NCI-H2227 treated with DMSO at 0.1 percent for 48 hours (cell line): ENCODE results near the gene EPHA4.

Source experiments
- DNase-seq: peaks from one replicate; lab custom pipeline; 2025; lab: John Stamatoyannopoulos, UW

EPHA4 gene

DNA sequence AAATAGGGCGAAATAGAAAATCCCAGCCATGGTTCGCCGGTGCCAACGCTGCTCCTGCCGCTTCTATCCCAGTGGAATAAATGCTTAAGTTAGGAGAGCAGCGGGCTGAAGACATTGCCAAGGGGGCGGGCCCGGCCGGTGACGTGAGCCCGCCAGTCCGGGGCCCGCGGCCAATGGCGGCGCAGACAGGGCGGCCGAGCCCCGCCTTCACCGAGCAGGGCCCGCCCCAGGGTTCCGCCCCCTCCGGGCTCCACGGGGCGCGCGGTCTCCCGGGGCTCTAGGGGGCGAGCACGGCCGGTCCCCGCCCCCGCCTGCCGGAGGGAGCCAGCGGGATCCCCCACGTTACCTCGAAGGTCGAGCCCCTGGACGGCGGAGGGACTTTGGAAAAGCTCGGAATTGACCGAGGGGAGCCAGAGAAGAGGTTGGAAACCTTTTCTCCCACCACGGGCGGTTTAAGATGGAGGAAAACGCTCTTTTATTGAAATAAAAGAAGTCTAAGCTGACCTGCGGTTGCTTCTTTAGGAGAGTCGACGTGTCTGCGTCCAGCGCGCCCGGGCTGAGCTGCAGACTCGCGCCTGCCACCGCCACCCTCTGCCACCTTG lies at the start of gene EPHA4:
EPHA4 (minus strand) TSS at position 86 of the 602 bp plus-strand sequence; CDS start at position 30, 56 bp downstream.
- peak; percentile 88 for DNase-seq

DNA sequence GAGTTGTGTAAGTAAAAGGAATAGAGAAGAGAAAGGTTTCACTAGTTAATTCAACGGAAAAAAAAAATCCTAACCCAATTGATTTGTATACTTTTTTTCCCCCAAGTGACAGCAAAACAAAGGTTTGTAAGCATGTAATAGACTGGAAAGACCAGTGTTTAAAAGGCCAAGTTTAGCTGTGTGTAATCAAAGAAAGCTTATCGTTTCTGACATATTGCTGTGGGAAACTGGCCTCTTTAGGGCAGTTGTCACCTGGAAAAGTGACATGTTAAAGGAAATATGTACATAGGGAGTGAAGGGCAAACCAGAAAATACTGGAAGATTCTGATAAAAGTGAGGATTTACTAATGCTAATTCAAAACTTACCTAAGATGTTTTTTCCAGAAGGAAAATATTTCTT lies 45.9 kb upstream of the EPHA4 start:
- DNase-seq = no peak

DNA sequence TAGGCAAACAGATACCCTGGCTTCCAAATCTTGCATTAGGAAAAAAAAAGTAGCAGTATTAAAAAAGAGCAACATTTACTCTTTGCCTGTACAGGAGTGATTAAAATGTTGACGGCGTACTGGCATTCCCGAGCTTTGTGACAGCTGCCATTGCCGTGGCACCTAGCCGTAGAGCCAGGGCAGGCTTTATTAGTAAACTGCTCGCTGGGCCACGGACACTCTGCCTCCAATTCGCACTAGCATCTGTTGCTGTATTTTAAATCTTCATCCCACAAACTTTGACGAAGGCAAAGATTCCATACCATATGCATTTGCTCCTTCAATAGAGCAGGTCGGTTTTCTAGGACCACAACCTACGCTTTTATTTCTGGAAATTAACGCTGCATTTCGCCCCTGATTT lies 44.5 kb upstream of the EPHA4 start:
- DNase-seq = no peak

DNA sequence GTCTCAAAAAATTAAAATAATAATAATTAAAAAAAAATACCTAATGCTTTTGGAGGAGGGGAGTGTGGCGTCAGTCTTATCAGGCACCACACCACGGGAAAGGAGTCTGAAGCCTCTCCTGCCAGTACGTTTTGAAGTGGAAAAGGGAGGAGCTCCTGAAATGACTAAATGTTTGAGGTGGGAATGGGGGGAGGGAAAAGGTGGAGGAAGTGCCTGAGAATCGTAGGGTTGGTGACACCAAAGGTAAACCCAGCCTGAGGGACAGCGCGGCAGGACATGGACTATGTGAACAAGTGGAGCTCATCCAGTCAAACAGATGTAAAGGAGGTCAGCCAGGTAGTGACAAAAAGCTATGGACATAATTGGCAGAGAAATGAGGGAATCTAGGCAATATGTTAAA lies 42.2 kb upstream of the EPHA4 start:
- no peak for DNase-seq

DNA sequence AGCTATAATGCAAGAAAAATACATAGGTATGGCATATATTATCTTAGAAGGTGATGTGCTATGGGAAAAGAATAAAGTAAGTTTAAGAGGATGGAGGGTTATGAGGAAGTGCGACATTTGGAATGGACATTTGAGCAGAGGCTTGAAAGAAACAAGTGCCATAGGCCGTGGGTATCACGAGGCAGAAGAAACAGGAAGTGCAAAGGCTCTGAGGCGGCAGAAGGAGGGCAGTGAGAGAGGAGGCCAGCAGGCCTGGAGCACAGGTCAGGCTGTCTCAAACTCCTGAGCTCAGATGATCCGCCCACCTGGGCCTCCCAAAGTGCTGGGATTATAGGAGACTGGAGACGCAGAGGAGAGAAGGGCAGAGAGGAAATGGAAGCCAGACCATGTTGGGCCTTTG lies 40.7 kb upstream of the EPHA4 start:
- DNase-seq = no peak

DNA sequence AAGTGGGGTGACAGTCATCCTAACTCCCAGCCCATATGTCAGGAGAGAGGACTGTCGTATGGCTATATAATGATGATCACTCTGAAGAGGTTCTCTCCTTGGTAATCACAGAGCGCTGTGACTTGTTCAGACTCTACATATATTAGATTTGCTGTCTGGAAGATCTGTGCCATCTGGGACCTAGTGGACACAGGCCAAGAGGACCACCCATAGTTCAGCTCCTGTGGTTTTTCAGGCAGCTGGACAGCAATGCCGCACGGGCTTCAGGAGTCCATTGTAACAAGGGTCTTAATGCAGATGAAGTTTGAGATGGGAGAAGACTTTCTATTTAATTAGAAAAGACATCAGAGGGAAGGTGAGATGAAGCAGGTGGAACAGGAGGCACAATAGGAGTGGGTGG lies 40.1 kb upstream of the EPHA4 start:
- DNase-seq = peak; percentile 42

DNA sequence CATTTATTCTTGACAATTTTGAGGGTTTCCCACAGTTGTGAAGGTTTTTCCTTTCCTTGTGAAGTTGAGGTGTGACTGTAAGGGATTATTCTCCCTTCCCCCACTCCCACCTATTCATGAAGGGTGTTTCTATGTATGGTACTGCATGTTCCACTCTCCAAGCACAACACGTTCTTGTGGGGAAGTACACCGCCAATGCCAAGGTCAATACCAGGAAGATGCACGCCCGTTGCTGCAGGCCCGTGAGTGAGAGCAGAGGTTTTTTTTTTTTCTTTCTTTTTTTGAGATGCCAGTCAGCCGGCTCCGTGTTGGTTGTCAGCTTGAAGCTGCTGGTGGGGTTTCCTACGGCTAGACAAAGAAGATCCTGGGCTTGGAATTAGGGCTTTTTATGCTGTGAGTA lies 38.6 kb upstream of the EPHA4 start:
- DNase-seq = no peak

DNA sequence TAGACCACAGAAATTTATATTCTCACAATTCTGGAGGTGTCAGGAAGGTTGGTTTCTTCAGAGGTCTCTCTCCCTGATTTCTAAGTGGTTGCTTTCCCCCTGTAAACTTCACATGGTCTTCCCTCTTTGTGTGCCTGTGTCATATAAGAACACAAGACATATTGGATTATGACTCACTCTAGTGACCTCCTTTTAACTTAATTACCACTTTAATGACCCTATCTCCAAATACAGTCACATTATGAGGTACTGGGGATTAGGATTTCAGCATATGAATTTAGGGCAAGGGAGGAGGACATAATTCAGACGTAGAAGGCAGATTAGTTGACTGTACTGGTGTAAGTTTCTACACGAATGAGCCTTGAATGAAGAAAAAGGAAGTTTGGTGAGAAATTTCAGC lies 38.2 kb upstream of the EPHA4 start:
- no peak for DNase-seq

DNA sequence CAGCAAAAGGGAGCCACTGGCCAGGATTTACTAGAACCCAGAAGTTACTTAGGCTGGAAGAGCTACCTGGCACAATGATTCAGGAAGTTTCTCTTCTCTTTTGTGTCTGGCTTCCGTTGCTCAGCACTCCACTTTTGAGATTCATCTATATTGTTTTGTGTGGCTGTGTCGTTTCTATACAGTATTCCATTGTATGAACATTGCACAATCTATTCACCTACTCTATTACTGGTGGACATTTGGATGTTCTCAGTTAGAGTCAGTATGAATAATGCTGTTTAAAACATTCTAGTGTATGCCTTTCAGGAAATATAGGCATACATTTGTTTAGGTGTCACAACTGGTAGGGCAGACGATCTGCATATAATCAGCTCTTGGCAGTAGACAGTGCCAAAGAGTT lies 36.3 kb upstream of the EPHA4 start:
- DNase-seq = no peak

DNA sequence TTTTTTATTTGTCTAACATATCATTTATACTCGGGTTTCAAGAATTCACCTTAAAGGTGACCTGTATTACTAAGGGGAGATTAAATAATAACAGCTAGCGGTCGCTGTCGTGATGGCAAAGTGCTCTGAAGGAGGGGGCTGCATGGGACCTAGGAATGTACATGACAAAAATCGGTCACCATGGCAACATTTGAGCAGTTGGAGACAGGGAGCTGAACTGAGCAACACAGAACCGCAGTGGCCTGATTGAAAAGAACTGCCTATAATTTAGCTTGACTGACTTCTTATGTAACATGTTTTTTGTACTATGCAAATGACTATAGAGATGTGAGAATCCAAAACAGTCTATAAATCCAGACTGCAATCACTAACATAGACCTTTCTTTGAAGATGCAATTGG lies 34.3 kb upstream of the EPHA4 start:
- DNase-seq = peak; percentile 15

DNA sequence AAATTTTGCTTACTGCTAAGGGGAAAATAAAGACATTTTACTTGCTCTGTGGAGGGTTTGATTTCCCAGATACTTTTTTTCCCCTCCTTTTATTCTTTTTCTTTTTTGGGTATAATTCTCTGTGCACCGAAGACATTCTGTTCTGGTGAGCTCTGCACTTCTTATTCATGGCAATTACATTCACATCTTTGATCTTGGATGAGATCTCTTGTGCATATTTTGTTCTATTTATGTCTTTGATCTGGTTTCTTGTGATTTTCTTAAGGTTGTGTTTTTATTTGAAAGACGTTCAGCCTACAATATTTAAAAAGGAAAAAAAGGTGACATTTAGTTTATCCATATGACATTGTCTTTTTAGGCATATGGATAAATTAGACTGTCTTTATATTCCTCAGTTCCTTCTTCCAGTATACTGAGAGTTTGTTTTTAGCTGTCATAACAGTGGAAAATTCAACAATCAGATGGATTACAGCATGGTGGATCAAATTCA lies 33.7 kb upstream of the EPHA4 start:
- no peak for DNase-seq

DNA sequence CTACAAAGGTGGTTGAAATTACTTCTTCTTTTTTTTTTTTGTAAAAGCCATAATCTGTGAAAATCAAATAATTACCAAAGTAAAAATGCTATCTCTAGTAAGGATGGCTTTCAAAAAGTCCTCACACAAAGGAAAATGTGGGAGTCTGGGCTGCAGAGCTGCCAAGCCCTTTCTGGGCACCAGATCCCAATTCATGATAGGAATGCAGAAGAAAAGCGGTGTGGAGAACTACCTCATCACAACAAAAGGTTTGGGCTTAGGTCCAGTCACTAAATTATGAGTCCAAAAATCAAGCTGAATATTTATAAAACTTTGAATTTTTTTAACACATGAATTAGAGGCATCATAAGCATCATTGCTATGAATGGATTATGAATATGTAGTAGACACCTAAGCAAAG lies 30.8 kb upstream of the EPHA4 start:
- no peak for DNase-seq

DNA sequence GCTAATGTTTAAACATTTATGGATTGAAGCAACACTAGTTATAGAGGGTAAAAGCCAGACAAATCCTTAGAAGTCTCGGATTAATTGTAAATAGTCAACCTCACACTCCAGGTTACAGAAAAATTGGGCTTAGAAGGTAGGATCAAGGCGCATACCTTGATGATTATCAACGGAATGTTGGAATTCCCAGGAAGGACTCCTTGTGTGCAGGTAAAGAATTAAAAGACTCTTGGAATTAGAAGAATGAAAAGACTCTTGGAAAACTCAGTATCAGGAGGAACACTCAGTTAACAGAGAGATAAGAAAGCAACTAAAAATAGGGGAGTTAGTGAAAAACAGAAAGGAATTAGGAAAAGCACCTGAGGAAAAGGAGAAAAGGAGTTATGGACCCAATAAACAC lies 29.3 kb upstream of the EPHA4 start:
- DNase-seq = no peak

DNA sequence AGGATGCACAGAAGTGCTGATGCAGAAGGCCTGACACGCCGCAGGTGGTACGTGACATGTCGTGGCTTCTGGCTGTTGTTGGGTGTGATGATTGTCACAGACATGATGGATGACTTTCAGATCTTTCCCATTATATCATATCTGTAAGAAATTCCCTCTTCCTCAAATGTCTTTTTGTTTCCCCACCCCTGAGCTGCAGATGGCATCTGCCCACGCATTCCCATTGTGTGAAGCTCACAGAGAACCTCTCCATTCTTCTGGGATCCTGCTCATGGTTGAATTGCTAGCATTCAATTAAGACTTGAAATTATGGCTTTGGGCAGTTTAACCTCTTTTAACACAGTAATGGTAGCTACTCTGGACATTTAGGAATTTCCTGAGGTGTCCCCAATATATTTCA lies 28.3 kb upstream of the EPHA4 start:
- no peak for DNase-seq

DNA sequence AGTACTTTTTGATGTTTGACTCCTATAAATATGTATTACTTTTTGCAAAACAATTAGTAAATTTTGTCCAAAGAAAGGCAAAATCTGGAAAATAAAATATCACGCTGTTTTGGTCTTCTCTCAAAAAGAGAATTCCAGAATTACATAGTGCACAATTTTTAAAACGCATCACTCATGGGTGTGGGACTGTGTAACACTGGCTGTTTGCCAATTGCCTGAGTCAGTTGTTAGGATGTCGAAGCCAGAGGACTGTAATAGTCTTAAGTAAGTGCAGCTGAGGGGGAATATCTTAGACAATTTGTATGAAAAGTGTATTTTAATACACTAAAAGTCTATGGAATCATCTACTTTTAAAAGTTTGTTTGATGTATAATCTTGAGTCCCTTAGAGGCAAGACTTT lies 24.1 kb upstream of the EPHA4 start:
- no peak for DNase-seq

DNA sequence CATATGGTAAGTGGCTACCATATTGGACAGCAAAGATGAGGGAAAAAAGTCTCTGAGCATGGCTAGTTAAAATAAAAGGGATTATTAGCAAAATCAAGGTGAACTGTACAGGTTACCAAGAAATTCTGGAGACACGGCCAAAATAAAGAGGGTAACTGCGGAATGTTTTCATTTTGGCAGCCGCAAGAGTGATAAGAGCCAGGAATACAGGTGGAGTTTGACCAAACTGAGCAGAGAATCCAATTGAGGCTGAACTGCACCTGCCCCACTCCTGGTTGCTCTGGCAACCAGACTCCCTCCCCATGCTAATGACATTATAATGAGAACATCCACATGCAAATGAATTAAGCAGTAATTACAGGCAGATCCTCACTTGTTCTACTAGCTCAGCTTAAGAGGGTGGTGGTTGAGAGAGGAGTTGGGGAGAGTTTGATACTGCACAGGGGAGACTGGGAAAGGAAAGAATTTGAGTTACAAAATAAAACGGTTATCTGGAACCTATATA lies 18.8 kb upstream of the EPHA4 start:
- no peak for DNase-seq

DNA sequence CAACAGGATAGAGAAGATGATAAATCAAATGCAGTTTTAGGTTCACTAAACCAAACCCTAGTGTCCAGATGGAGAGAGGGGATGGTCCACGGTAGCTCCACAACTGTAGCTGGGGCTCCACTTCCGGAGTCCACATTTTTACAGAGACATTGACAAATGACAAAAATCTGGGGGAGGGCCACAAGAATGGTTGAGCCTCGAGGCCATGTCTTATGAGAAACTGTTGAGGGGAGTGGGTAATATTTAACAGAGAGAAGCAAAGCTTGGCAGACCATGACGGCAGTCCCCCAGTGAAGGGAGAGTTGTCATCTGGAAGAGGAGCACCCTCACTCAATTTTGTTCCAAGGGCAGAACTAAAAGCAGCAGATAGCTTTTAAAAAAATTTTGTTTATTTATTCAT lies 17.6 kb upstream of the EPHA4 start:
- DNase-seq = no peak

DNA sequence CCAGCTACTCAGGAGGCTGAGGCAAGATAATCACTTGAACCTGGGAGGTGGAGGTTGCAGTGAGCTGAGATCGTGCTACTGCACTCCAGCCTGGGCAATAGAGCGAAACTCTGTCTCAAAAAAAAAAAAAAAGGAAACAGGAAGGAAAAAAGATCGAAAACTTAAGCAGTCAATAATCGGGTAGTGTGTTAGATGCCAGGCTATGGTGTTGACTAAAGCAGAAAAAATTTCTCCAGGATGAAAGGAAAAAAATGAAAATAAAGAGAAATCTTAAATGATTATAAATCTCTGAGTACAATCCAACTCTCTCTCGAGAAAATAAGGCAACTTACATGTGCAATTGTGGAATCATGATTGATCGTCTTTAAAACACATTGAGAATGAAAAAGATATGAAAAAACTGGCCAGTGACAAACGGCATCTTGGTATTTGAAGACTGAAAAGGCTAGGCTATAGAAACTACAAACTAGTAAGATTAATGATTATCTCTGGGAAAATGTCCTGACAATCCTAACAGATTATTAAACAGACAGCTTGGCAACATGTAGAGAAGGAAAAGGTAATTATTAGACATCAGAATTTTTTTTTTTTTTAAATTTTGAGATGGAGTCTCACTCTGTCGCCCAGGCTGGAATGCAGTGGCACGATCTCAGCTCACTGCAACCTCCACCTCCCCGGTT lies 16.3 kb upstream of the EPHA4 start:
- no peak for DNase-seq

DNA sequence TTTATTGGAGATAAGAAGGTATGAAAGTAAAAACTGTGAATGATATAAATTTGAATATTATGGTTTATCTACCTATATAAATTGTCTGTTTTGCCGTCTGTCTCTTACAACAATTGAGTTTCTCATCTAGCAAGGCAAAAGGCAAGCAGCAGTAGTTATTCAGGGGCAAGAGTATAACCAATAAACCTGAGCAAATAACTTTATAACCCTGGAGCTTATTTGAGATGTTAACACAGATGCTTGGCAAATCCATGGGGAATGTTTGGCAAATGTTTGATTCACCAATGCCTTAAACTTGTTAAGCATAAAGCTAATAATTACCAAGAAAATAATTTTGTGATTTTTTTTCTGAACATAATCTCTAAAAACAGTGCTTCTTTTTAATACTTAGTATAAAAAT lies 9.9 kb upstream of the EPHA4 start:
- no peak for DNase-seq

DNA sequence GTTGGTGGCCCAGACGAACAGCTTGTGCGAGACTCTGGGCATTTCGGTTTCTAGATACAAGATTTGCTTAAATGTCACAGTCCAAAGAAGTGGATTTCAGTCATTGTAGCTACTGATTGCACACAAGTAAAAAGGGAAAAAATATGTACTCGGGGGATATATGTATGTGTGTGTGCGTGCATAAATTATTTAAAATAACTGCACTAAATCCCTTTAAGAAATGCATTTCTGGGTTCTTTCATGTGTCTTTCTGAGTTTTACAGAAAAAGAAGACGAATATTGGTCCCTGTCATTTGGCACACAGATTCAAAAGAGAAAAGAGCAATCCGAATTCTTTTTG lies 2.1 kb upstream of the EPHA4 start:
- DNase-seq = no peak

DNA sequence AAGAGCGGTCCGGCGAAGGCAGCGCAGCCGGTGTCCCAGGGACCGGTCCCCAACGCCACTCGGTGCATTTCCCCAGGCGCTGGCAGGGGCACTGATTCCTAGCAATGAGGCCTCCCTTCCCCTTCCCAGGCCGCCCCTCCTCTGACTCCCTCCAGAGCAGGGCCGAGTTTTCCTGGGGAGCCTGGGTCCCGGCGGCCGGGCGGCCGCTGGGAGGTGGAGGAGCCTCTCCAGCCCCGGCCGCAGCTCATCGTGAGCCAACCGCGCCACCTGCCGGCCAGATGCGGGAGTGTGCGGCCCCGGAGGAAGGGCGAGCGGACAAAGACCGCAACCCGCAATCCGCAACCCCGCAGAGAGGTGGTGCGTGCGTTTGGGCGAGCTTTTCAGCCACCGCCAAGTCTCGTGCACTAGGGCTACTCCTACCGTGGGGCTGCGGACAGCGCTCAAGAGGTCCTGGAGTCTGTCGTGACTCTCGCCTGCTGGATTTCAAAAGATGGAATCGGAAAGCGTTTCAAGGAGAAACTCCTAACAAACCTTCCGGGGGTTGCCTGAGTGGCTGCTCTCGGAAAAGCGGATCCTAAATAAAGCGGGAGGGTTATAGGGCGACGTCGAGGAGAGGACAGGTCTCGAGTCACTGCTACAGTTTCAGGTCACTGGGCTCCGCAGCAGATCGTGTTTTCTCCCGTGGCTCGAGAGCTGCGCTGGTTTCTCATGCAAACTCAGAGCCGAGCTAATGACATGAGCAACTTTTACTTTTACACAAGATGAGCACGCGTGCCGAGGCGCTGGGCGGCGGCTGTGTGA lies 1.5 kb upstream of the EPHA4 start:
- peak; percentile 87 for DNase-seq

DNA sequence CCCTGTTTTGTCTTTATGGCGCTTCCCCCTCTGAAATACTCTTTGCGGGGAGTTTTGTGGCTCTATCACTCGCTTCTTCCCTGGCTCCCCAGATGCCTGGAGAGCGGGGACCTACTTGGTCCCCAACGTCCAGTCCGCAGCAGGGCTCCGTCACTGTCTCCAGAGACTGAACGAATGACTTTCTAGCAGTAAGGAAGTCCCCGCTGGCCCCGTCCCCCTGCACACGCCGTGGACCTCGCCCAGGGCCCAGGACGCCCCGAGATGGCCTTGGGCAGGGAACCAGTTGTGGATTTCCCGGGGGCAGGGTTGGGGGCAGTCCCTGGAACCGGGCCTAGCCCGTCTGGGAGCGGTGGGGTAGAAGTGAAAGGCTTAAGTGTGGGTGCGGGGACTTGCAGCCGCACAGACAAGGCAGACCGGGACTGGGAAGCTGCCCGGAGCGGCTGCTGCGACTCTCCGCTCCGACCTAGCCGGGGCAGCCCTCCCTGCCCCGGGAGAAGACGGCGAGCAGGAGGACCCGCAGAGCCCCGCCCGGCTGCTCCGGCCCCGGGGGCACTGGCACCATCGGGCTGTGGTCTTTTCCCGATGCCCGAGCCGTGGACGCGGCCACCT lies 821 bp upstream of the EPHA4 start:
- DNase-seq = peak; percentile 58
